Activated CD8-positive, alpha-beta memory T cell treated with anti-CD3 and anti-CD28 coated beads for 1 hour (primary cell): ENCODE data around the gene ZNF552.
"Not testable (repeated sequence)": the region's sequence is repeated elsewhere in the genome, so short reads cannot be mapped to it uniquely, and the experiment has no call there.

Source experiments
- DNase-seq, 2 donors: peaks; one replicate each; pipeline ENCODE4 v3.0.0-alpha.2; 2020; ENCODE audit warnings: low read depth in 1 of 2; ENCODE audit errors: extremely low read depth in 1 of 2

The ZNF552 gene

GRCh38 chr19:57819475-57820148 lies 4.9 kb upstream of the ZNF552 start:
- DNase-seq, result peak; percentile 53 to 58

DNA sequence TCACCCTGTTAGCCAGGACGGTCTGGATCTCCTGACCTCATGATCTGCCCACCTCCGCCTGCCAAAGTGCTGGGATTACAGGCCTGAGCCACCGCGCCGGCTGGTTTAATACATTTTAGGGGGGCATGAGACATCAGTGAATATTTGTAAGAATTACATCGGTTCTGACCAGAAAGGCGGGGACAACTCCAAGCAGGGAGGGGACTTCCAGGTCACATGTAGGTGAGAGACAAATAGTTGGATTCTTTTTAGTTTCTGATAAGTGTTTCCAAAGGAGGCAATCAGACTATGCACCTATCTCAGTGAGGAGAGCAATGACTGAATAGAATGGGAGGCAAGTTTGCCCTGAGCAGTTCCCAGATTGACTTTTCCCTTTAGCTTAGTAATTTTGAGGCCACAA lies 3.7 kb upstream of the ZNF552 start:
- no peak for DNase-seq

DNA sequence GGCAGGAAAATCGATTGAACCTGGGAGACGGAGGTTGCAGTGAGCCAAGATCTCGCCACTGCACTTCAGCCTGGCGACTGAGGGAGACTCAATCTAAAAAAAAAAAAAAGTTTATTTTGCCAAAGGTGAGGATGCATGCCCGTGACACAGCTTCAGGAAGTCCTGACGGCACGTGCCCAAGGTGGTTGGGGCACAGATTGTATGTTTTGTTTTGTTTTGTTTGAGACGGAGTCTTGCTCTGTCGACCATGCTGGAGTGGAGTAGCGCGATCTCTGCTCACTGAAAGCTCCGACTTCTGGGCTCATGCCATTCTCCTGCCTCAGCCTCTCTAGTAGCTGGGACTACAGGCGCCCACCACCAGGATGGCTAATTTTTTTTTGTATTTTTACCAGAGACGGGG lies 3.3 kb upstream of the ZNF552 start:
- no peak for DNase-seq

DNA sequence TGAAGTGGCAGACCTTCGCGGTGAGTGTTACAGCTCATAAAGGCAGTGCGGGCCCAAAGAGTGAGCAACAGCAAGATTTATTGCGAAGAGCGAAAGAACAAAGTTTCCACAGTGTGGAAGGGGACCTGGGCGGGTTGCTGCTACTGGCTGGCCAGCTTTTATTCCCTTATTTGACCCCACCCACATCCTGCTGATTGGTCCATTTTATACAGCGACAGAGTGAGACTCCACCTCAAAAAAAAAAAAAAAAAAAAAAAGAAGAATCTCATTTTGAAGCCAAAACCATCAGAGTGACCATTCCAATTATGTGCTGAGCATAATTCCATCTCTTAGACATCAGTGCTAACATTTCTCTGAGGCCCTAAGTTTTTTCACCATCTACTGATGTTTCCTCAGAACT lies 1.9 kb upstream of the ZNF552 start:
- no peak for DNase-seq

DNA sequence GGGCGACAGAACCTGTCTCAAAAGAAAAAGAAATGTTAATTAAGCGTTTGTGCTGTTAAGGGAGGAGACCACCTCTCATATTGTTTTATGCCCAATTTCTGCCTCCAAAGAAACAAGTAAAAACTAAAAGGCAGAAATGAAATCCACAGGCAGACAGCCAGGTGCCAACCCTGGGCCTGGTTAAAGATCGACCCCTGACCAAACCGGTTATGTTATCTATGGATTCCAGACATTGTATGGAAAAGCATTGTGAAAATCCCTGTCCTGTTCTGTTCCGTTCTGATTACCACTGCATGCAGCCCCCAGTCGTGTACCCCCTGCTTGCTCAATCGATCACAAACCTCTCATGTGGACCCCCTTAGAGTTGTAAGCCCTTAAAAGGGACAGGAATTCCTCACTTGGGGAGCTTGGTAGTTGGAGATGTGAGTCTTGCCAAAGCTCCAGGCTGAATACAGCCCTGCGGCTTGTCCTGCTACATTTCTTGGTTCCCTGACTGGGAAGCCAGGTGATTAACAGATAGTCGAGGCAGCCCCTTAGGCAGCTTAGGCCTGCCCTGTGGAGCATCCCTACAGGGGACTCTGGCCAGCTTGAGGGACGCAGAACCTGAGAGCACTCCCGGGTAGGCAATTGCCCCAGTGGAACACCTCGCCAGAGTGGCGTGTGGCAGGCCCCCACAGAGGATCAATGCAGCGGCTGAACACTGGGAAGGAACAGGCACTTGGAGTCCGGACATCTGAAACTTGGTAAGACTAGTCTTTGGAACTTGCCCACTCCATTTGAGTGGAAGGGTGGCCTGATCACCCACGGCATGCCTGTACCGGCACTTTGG lies 748 bp upstream of the ZNF552 start:
- no peak for DNase-seq

DNA sequence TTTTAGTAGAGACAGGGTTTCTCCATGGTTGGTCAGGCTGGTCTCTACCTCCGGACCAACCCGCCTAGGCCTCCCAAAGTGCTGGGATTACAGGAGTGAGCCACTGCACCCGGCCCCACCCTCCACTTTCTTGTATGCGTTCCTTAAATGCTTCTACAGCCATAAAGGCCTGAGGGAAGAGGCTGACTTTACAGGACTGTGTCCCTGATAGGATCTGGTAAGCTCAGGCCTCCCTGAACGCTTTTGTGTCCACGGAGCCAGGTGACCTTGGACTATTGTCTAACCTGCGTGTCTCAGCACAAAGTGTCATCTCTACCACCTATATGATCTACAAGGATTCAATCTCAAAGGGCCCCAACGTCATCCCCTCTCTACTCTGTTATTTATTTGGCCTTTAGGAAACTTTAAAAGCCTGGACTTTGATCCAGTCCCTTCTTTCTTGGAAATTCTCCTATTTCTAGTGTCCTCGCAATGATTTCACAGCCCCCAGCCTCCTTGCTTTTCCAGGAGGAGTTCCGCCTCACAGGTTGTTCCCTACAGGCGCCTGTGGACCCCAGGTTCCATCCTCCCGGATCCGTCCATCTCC lies 701 bp downstream of the ZNF552 start:
- no peak for DNase-seq

- DNase-seq, result not testable (repeated sequence)
Observed at GRCh38 chr19:57812975-57813820, 1.5 kb downstream of the ZNF552 start.

DNA sequence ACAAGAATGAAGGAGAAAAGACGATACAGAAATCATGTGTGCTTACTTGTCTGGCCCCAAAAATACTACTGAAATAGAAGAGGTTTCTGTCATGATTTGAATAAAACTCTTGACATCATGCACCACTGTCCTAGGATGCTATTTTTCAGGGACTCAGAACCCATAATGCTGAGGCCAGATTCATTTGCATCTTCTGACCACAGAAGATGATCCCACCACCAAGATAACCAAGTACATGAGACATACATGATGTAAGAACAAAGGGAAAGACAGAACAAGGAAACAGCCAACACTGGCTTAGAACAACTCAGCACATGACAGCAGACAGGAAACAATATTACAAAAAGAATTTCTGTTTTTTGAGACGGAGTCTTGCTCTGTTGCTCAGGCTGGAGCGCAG lies 2.5 kb downstream of the ZNF552 start:
- no peak for DNase-seq

DNA sequence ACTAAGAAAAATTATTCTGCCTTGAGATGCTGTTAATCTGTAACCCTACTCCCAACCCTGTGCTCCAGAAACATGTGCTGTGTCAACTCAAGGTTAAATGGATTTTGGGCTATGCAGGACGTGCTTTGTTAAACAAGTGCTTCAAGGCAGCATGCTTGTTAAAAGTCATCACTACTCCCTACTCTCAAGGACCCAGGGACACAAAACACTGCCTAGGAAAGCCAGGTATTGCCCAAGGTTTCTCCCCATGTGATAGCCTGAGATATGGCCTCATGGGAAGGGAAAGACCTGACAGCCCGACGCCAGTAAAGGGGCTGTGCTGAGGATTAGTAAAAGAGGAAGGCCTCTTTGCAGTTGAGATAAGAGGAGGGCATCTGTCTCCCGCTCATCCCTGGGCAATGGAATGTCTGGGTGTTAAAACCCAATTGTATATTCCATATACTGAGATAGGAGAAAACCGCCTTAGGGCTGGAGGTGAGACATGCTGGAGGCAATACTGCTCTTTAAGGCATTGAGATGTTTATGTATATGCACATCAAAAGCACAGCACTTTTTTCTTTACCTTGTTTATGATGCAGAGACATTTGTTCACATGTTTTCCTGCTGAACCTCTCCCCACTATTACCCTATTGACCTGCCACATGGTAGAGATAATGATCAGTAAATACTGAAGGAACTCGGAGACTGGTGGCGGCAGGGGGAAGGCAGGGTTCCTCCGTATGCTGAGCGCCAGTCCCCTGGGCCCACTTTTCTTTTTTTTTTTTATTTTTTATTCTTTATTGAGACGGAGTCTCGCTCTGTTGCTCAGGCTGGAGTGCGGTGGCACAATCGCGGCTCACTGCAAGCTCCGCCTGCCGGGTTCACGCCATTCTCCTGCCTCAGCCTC lies 4.1 kb downstream of the ZNF552 start:
- not testable (repeated sequence) for DNase-seq

- DNase-seq, result no peak
Observed at GRCh38 chr19:57807541-57807940, 7.2 kb downstream of the ZNF552 start.

DNA sequence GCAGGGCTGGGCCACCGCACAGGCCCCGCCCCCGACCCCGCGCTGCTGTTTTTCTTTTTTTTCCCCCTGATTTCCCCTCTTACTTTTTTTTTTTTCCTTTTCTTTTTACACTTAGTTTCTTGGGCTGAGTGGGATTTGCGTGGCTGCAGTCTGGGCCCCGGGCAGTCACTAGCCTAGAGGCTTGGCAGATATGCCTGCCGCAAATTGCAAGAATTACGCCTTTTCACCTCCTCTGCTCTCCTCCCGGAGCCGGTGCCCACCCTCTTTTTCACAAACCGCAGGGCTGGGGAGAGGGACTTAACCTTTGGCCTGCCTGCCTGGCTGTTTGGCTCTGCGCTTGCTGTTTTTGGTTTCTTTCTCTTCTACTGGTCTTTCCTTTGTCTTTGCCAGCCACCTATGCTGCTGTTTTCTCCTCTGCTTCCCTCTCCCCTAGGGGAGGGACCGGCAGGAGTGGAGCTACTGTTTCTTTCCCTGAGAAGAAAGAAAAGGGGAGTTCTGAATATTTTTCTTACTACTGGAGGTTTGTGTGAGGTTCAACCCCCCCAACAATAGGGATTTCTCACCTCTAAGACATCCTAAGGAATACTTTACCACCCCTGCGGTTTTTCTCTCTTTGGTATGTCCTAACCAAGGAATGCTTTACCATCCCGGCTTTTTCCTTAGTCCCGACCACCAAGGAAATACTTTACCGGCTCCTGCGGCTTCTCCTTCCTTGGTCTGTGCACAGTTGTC lies 11.0 kb downstream of the ZNF552 start:
- no peak for DNase-seq

GRCh38 chr19:57803265-57803593 lies 11.5 kb downstream of the ZNF552 start:
- no peak for DNase-seq

- DNase-seq, result no peak
Observed at GRCh38 chr19:57802269-57802668, 12.4 kb downstream of the ZNF552 start.

DNA sequence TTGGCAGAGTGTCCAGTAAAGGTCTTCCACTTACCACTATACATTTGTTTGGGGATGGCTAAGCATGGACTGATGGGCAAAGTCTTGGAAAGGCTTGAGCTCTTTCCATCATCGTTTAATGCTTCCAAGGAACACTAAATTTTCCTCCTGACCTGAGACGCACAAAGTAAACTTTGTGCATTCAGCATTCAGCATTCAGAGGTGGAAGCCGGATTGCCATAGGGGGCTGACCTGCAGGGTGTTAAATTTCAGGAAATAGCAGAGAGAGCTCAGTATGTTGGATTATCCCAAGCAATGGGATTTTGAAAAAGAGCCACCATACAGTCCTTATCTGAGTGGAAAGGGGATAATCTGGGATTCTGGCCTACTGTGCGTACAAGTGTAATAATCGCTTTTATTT lies 14.0 kb downstream of the ZNF552 start:
- DNase-seq, result no peak

DNA sequence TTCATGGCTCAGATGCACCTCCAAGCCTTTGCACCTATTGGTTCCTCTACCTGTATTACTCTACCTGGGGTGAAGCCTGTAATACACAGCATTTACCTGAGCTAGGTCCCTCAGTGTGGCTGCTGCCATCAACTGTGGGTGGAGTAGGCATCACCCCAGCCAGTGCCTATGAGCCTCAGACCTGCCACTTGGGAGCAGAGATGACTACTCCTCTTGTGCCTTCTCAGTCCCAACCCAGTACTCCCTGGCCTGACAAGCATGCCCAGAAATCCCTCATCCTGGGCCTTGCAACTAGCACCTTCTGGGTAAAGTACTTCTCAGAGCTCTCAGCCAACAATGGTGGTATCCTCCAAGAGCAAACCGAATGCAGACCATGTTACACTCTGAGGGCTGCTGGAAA lies 18.1 kb downstream of the ZNF552 start:
- not testable (repeated sequence) for DNase-seq

DNA sequence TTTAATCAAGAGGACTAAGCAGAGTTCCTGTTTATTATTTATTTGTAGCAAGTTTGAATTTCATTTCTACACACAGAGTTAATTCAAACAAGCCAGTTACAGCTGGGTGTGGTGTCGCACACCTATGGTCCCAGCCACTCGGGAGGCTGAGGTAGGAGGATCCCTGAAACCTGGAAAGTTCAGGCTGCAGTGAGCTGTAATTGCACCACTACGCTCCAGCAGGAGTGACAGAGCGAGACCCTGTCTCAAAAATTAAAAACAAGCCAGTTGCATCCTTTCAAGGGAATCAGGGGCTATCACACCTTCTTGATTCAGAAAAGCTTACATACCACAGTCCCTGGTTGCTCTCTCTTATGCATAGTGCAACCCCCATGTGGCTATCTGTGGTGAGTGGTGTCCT lies 25.4 kb downstream of the ZNF552 start:
- no peak for DNase-seq

DNA sequence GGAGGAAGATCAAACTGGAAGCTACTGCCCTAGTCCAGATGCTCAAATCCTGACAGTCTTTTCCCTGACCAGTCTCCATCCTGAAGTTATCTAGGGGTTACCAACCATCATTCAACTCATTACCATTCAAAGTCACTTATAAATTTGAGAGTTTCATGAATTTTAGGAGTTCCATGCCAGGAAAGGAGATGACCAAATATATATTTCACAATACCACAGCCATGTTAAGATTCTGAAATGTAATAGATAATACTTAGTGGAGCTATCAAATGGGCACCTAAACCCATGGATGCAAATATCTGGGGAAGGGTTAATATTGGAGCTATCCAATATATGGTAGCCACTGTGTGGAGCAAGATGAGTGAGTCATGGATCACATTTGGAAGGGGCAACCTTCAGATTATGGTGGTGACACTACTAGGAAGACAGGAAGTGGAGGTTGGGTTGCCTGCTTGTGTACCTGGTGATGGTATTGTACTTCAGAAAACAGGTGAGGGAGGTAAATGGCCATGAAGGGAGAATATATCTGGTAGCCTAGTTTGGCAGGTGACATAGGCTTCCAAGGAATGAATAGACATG lies 26.5 kb downstream of the ZNF552 start:
- DNase-seq, result no peak

- DNase-seq, result no peak
Observed at GRCh38 chr19:57786906-57787305, 27.8 kb downstream of the ZNF552 start.

- no peak for DNase-seq
Observed at GRCh38 chr19:57786286-57786685, 28.4 kb downstream of the ZNF552 start.
